ENCODE data around the gene ADK.

- no peak for TF ChIP-seq CTCF (conservative IDR thresholded peaks at IDR 0.05 in 1 of 2, IDR thresholded peaks at IDR 0.05 in 1 of 2; ENCODE audit: low read depth in 1 of 2, low read length in 2 of 2)
- TF ChIP-seq EZH2 (IDR thresholded peaks at IDR 0.05; ENCODE audit: low read length, missing control alignments) = no peak
Observed at GRCh38 chr10:74488907-74489306, 337.9 kb downstream of the ADK start.

Measured in fibroblast of lung (primary cell).